ENCODE data around the gene INS.

DNA sequence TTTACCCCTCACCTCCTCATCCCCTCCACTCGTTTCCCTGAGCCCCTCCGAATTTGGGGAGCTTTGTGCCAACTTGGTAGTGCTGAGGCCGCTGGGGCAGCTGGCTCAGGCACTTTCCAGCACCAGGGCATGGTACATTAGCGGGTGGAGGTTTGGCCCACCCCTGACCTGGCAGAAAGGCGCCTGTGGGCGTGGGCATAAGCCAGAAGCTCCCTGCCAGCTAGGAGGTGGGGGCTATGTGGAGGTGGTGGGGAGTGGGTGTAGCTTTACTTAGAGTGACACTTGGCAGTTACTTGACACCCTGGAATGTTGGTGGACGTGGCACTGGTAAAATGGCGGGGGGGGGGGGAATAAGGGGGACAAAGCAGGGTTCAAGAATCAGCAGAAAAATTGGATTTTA is 11.5 kb downstream of the INS start:
- TF ChIP-seq, protein P1, sequence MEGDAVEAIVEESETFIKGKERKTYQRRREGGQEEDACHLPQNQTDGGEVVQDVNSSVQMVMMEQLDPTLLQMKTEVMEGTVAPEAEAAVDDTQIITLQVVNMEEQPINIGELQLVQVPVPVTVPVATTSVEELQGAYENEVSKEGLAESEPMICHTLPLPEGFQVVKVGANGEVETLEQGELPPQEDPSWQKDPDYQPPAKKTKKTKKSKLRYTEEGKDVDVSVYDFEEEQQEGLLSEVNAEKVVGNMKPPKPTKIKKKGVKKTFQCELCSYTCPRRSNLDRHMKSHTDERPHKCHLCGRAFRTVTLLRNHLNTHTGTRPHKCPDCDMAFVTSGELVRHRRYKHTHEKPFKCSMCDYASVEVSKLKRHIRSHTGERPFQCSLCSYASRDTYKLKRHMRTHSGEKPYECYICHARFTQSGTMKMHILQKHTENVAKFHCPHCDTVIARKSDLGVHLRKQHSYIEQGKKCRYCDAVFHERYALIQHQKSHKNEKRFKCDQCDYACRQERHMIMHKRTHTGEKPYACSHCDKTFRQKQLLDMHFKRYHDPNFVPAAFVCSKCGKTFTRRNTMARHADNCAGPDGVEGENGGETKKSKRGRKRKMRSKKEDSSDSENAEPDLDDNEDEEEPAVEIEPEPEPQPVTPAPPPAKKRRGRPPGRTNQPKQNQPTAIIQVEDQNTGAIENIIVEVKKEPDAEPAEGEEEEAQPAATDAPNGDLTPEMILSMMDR (IDR thresholded peaks at IDR 0.05; ENCODE audit: insufficient read depth, low read depth, low read length) = no peak
- no peak for TF ChIP-seq EZH2 (IDR thresholded peaks at IDR 0.05; ENCODE audit: insufficient read depth, low read length)
